Rectal smooth muscle tissue (tissue), 1 donor: ENCODE data around the gene KDM6A.
A peak's percentile ranks its signal among the peaks of the same experiment; 100 is the strongest.
"Not testable (repeated sequence)": the region's sequence is repeated elsewhere in the genome, so short reads cannot be mapped to it uniquely, and the experiment has no call there.

ENCODE experiments used
- H3K27ac ChIP-seq: one replicate; pipeline ENCODE4 v1.7.0; 2013; ENCODE audit warnings: low read depth, low read length, inconsistent platforms
- H3K27me3 ChIP-seq: one replicate; pipeline ENCODE4 v1.7.0; 2013; ENCODE audit warnings: low read length; ENCODE audit not compliant: control insufficient read depth, insufficient read depth
- H3K36me3 ChIP-seq: one replicate; pipeline ENCODE4 v1.7.0; 2013; ENCODE audit warnings: low read length; ENCODE audit not compliant: control insufficient read depth, insufficient read depth
- H3K4me1 ChIP-seq: one replicate; pipeline ENCODE4 v1.7.0; 2013; ENCODE audit warnings: low read length; ENCODE audit not compliant: control insufficient read depth, insufficient read depth
- H3K4me3 ChIP-seq: one replicate; pipeline ENCODE4 v1.7.0; 2013; ENCODE audit warnings: low read length
- H3K9ac ChIP-seq: one replicate; pipeline ENCODE4 v1.7.0; 2013; ENCODE audit warnings: low read length

Gene KDM6A

DNA sequence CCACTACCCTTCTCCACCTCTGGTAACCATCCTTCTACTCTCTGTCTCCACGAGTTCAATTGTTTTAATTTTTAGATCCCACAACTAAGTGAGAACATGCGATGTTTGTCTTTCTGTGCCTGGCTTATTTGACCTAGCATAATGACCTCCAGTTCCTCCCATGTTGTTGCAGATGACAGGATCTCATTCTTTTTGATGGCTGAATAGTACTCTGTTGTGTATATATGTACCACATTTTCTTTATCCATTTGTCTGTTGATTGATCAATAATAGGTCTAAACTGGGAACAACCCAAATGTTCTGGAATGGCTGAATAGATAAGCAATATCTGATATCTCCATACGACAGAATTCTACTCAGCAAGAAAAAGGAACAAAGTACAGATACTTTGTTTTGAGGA, 260.5 kb downstream of the KDM6A start:
- no peaks in the 10 kb centered on the region for H3K36me3 ChIP-seq
- no peaks in the 10 kb centered on the region for H3K4me1 ChIP-seq
- H3K9ac ChIP-seq = no peak overlapping the region
- H3K27me3 ChIP-seq = no peaks in the 10 kb centered on the region
- no peak overlapping the region for H3K27ac ChIP-seq
- H3K4me3 ChIP-seq = no peak overlapping the region

DNA sequence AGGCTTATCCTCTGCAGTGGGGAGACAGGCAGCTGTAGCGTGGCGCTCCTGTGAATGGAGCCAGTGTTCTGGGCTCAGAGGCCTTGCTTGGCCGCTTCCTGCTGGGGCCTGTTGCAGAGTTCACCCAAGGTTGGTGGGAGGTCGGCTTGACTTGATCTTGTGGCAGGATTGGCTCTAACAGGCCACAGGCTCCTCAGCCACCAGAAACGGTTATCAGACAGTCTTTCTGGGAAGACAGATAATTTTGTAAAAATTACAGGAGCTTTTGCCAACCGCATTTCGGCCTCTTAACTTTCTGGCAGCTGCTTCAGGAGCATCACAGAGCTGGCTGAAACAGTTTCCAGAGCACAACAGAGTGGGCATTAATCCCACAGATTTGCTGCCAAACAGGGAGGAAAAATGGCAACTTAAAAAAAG, 261.3 kb downstream of the KDM6A start:
- H3K9ac ChIP-seq = no peak overlapping the region
- no peaks in the 10 kb centered on the region for H3K27me3 ChIP-seq
- peak overlapping the region; percentile 15 for H3K27ac ChIP-seq

DNA sequence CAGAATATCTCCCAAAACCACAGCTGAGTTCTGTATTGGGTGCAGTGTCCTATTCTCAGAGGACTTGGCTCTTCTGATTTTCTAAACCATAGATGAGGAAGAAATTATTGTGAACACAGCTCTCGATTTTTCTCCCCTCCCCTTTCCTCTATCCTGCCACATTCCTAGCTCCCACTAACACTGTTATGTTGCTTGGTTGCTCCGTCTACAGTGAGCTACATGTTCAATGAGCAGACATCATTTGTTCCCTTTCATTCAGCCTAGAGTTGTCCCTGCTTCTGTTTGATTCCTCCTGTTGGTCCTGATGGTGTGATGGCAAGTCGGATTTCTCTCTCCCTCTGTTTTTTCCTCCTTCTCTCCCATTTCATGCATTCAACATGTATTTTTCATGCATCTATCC, 261.8 kb downstream of the KDM6A start:
- no peaks in the 10 kb centered on the region for H3K36me3 ChIP-seq
- peak overlapping the region; percentile 15 for H3K27ac ChIP-seq
- no peak overlapping the region for H3K9ac ChIP-seq
- H3K4me3 ChIP-seq = no peak overlapping the region
- no peaks in the 10 kb centered on the region for H3K27me3 ChIP-seq
- no peaks in the 10 kb centered on the region for H3K4me1 ChIP-seq

More for the DNA sequence above, 261.3 kb downstream of the KDM6A start:
- H3K36me3 ChIP-seq = no peaks in the 10 kb centered on the region
- no peak overlapping the region for H3K4me3 ChIP-seq
- H3K4me1 ChIP-seq = no peaks in the 10 kb centered on the region

DNA sequence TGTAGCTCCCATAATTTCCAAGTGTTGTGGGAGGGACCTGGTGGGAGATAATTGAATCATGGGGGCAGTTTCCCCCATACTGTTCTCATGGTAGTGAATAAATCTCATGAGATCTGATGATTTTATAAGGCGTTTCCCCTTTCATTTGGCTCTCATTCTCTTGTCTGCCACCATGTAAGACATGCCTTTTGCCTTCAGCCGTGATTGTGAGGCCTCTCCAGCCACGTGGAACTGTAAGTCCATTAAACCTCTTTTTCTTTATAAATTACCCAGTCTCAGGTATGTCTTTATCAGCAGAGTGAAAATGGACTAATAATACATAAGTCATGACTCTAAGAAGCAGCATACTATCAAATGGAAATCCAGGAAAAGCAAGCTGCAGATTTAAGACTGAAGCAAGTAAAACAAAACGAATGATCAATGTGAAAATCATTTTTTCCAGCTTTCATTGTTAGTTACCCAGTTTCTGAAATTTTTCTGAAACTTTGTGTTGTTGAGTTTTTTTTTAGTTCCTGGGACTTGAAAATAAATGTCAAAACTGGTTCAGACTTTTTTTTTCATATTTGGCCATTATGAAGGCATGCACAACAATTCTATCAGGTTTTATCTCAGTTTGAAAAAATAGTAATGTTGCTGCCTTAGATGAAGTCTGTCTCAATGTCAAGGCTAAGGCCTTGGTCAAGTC, 262.5 kb downstream of the KDM6A start:
- not testable (repeated sequence) for H3K4me3 ChIP-seq, H3K27me3 ChIP-seq, H3K27ac ChIP-seq, H3K9ac ChIP-seq, H3K4me1 ChIP-seq, H3K36me3 ChIP-seq

DNA sequence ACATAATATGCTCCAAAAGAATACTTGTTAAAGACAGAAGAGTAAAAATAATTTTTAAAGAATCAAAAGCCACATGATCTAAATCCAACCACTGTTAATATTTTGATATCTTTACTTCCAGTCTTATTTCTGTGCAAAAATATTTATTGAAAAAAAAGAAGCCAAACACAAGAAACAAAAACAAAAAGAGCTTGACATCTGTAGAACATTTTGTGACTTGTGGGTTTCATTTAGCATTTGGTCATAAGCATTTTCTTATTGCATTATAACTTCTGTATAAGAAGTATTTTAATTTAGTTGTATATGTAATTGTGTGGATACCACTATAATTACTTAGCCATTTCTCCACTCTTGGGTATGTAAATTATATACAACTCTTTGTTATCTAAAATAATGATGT, 264.5 kb downstream of the KDM6A start:
- Histone ChIP-seq H3K4me1 (no peaks in the 10 kb centered on the region), H3K9ac (no peak overlapping the region), H3K36me3 (no peaks in the 10 kb centered on the region), H3K27me3 (no peaks in the 10 kb centered on the region), H3K27ac (no peak overlapping the region), H3K4me3 (no peak overlapping the region)

DNA sequence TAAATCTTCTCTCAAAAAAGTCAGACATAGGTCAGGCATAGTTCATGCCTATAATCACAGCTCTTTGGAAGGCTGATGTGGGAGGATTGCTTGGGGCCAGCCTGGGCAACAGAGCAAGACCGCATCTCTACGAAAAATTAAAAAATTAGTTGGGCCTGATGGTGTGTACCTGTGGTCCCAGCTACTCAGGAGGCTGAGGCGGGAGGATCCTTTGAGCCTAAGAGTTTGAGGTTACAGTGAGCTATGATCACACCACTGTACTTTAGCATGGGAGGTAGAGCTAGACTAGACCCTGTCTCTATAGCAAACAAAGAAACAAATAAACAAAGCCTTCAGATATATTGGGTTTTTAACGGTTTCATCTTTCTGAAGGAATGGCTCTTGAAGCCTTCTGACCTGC, 265.5 kb downstream of the KDM6A start:
- Histone ChIP-seq H3K36me3 (no peaks in the 10 kb centered on the region), H3K4me1 (no peaks in the 10 kb centered on the region), H3K27me3 (no peaks in the 10 kb centered on the region), H3K27ac (no peak overlapping the region), H3K9ac (no peak overlapping the region), H3K4me3 (no peak overlapping the region)

DNA sequence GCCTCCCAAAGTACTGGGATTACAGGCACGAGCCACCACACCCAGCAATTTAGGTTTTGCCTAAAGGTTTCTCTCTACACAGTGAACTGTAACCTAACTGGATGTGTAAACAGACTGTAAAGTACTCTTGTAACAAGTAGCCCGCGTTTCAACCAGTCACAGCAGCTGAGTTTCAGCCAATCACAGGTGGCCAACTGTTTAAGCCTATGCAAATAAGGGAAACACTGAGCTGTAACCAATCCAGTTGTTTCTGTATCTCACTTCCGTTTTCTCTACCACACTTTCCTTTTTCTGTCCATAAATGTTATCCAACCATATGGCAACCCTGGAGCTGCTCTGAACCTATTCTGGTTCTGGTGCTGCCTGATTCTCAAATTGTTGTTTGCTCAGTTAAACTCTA, 267.8 kb downstream of the KDM6A start:
- no peak overlapping the region for H3K4me3 ChIP-seq
- H3K27me3 ChIP-seq = no peaks in the 10 kb centered on the region
- H3K36me3 ChIP-seq = no peaks in the 10 kb centered on the region
- no peak overlapping the region for H3K27ac ChIP-seq
- no peak overlapping the region for H3K9ac ChIP-seq
- no peaks in the 10 kb centered on the region for H3K4me1 ChIP-seq

DNA sequence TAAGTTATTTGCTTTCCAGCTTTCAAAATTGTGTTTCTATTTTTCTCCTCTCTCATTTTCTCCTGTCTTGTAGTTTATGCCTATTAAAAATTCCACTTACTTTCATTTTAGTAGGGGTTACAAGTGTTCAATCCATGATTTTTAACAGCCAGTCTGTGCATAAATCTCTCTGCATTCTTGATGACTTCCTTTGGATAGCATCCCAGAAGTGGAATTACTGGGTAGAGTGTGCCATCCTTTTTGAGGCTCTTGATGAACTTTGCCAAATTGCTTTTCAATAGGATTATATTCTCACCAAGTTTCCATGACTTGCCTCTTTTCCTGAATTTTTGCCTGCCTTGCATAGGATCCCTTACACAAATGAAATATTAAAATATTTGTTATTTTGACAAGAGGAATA, 269.2 kb downstream of the KDM6A start:
- Histone ChIP-seq H3K27me3 (no peaks in the 10 kb centered on the region), H3K27ac (no peak overlapping the region), H3K9ac (no peak overlapping the region), H3K4me1 (no peaks in the 10 kb centered on the region), H3K4me3 (no peak overlapping the region), H3K36me3 (no peaks in the 10 kb centered on the region)

DNA sequence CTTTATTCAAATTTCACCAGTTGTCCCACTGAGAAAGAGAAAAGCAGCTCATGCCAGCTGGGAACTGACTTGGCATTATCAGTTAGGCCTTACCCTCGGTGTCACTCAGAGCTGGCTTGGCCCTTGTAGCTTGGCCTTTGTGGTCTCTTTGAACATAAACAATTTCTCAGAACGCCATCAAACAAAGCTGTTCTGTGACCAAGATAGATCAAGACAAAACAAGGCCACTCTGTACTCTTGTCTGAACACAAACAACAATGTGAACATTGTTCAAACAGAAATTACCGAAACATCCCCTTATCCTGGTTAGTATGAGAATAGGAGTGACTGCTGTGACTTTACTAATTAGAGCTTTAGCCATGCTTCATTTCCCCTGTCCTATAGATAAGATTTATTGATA, 270.5 kb downstream of the KDM6A start:
- Histone ChIP-seq H3K36me3 (no peaks in the 10 kb centered on the region), H3K27me3 (no peaks in the 10 kb centered on the region), H3K4me1 (no peaks in the 10 kb centered on the region), H3K27ac (no peak overlapping the region), H3K4me3 (no peak overlapping the region), H3K9ac (no peak overlapping the region)

DNA sequence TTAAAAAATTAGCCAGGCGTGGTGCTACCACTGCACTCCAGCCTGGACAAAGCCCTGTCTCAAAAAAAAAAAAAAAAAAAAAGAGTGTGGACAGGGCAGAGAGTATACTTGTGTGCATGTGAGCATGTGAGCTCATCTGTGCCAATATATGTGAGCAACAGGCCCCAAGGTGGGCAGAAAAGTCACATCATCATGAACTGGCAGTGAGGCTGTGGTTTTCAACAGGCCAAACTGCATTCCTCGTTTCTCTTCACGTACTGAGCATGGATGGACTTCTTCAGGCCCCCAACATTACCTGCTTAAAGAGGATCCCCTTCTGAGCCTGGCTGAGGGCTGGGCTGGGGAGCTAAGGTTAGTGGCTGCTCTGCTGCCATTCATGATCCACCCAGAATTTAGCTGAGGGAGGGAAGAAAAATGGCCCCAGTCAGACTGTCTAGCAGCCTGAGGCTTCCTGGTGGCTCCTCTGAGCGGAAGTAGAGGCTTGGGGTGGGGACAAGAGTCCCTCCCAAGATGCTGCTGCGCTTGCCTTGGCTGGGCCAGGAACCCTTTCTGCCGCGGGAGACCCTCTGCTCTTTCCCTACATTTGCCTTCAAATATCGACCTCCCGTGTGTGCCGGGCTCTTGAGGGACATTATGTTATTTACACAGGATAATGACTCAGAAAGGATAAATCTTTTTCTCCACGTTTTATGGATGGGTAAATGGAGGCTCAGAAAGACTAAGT, 272.7 kb downstream of the KDM6A start:
- Histone ChIP-seq H3K9ac (no peak overlapping the region), H3K36me3 (no peaks in the 10 kb centered on the region), H3K4me3 (no peak overlapping the region), H3K27me3 (no peaks in the 10 kb centered on the region), H3K4me1 (no peaks in the 10 kb centered on the region), H3K27ac (no peak overlapping the region)

DNA sequence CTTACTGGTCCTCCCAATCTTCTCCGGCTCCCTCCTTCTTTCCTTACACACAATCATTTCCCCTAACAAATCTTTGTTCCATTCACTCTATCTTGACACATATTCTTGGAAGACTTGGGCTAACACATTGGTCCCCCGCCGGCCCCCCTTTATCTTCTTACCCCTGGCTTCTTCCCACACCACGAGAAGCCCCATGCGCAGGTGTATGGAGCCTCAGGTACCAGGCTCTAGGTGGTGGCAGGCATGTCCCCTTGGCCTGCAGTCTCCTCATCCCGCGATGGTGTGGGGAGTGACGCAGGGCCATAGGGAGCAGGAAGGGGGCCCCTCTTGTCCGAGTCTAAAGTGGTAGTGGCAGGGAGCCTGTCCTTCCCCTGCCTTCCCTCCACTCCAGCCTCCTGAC, 277.8 kb downstream of the KDM6A start:
- H3K27me3 ChIP-seq = no peaks in the 10 kb centered on the region
- no peaks in the 10 kb centered on the region for H3K4me1 ChIP-seq
- H3K4me3 ChIP-seq = no peak overlapping the region
- H3K27ac ChIP-seq = no peak overlapping the region
- H3K9ac ChIP-seq = no peak overlapping the region
- H3K36me3 ChIP-seq = no peaks in the 10 kb centered on the region

DNA sequence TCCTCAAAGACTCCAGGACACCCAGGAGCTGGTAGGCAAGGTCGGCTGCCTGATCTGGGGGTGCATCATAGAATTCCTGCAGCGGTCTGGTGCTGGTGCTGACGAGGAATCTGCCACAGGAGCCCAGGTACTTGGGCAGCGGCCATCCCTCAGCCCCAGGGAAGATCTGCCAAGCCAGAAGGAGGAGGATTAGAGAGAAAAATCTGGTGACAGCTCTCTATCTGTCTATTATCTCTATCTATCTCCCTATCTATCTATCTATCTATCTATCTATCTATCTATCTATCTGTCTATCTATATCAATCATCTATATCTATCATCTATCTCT, 281.0 kb downstream of the KDM6A start:
- no peaks in the 10 kb centered on the region for H3K36me3 ChIP-seq
- no peaks in the 10 kb centered on the region for H3K4me1 ChIP-seq
- H3K4me3 ChIP-seq = no peak overlapping the region
- H3K27me3 ChIP-seq = peaks cover 3% of the 10 kb centered on the region
- H3K27ac ChIP-seq = no peak overlapping the region
- no peak overlapping the region for H3K9ac ChIP-seq

DNA sequence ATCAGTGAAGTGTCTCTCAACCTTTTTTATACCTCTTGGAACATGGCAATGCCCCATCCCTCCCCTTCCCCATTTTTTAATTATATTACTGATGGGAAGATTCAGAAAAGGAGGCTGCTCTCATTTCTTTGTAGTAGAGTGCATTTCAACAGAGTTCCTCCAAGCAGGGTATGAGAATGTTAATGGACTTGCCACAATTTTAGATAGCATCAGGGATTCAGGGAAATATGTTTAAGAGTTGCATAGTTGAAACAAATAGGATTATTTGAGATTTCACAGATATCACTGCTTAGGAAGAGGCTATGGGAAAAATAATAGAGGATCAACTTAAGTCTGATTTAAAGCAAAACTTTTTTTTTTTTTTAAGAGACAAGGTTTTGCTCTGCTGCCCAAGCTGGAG, 281.5 kb downstream of the KDM6A start:
- H3K9ac ChIP-seq = no peak overlapping the region
- H3K4me3 ChIP-seq = no peak overlapping the region
- H3K4me1 ChIP-seq = no peaks in the 10 kb centered on the region
- H3K36me3 ChIP-seq = no peaks in the 10 kb centered on the region
- no peak overlapping the region for H3K27ac ChIP-seq
- H3K27me3 ChIP-seq = peaks cover 3% of the 10 kb centered on the region
